Activated gamma-delta T cell treated with Interleukin-2 at 50 U/mL for 16 hours (primary cell): ENCODE data around the gene SON.
A peak's percentile ranks its signal among the peaks of the same experiment; 100 is the strongest.
"Not testable (repeated sequence)": the region's sequence is repeated elsewhere in the genome, so short reads cannot be mapped to it uniquely, and the experiment has no call there.

ENCODE experiments used
- DNase-seq: peaks from one replicate; pipeline ENCODE4 v3.0.0-alpha.2; 2020

The SON gene

GRCh38 chr21:33542640-33543504, at the start of gene SON:
SON (plus strand) TSS chr21:33543038; CDS start chr21:33543093, 55 bp downstream.
- DNase-seq: peak; percentile 97

DNA sequence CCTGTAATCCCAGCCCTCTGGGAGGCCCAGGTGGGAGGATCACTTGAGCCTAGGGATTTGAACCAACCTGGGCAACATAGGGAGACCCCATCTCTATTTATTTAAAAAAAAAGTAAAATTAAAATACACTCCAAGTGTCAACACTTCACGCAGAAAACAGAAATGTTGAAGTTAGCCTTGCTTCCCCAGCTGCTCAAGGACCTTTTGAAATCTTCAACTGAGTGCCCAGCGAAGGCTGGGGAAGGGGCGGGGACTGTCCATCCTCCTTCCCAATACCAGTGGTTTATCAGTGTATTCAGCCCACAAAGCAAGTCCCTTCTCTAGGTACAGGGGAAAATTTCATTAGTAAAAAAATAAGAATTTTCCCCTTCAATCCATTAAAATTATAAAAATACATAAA, 49.1 kb upstream of the SON start:
- no peak for DNase-seq

DNA sequence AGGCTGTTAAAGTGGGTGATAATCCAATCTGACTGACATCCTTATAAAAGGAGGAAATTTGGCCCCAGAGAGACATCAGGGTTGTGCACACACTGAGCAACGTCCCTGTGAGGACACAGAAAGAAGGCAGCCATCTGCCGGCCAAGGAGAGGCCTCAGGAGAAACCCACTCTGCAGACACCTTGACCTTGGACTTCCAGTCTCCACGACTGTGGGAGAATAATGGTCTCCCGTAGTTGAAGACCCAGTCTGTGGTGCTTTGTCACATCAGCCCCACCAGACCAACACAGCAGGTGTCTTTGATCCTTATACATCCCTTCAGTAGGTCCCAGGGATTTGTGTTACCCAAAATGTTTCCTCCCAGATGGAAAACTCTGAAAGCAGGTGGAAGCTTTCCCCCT, 47.1 kb upstream of the SON start:
- no peak for DNase-seq

DNA sequence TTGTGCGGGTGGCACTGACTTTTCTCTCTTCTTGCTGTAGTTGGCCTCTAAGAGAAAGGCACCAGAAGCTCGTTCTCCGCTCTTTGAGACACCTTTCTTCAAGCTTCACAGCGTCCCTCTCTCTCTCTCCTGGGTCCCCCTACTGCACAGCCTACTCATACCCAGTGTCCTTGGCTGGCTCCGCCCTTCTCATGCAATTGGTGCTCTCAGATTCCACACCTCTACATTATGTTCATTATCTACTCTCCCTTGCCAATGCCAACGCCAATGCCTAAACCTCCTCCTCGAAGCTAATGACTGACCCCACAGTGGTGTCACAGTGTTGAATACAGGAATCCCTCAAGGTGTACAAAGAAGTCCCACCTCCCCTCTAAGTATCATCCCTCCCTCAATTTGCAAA, 46.5 kb upstream of the SON start:
- DNase-seq: no peak

DNA sequence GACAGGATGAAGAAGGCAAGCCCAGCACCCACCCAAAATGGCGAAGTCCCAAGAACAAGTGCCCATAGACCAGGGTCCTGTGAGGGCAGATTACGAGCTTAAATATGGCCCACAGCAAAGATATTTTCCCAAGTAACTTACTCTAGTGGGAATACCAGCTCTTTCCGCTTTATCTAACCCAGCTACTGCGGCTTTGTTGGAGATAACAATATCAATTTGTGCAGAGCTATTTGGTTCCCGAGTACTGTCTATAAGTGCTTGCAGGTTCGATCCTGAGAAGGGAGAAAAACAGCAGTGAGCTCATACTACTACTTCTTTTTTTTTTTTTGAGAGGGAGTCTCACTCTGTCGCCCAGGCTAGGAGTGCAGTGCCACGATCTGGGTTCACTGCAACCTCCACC, 37.0 kb upstream of the SON start:
- no peak for DNase-seq

- DNase-seq: not testable (repeated sequence)
Observed at GRCh38 chr21:33507003-33507402, 35.8 kb upstream of the SON start.

- DNase-seq: no peak
Observed at GRCh38 chr21:33510826-33511225, 32.0 kb upstream of the SON start.

- DNase-seq: no peak
Observed at GRCh38 chr21:33511639-33512038, 31.2 kb upstream of the SON start.

DNA sequence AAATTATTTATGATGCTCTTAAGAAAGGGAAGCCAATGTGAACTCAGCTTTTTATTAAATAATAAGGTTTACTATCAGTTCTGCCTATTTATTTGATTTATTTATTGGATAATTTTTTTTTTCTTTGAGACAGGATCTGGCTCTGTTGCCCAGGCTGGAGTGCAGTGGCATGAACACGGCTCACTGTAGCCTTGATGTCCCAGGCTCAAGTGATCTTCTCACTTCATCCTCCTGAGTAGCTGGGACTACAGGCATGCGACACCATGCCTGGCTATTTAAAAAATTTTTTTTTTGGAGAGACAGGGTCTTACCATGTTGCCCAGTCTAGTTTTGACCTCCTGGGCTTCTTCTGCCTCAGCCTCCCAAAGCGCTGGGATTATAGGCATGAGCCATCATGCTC, 30.4 kb upstream of the SON start:
- DNase-seq: no peak

- DNase-seq: no peak
Observed at GRCh38 chr21:33514229-33514628, 28.6 kb upstream of the SON start.

DNA sequence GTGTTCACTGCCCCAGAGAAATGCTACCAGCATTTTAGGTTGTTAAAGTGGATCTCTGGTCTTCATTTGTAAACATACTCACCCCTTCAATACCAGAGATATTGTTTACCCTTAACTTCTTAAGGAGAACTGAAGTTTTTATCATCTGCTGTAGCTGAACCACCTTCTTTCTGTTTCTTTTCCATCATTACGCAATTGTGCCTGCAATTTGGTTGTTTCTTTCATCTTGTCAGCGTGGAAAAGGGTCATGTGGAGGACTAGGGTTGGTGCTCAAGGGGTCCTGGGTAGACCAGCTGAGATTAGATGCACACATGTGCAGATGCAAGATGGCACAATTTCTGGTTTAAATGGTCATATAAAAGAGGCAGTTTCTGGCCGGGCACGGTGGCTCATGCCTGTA, 23.9 kb upstream of the SON start:
- no peak for DNase-seq

DNA sequence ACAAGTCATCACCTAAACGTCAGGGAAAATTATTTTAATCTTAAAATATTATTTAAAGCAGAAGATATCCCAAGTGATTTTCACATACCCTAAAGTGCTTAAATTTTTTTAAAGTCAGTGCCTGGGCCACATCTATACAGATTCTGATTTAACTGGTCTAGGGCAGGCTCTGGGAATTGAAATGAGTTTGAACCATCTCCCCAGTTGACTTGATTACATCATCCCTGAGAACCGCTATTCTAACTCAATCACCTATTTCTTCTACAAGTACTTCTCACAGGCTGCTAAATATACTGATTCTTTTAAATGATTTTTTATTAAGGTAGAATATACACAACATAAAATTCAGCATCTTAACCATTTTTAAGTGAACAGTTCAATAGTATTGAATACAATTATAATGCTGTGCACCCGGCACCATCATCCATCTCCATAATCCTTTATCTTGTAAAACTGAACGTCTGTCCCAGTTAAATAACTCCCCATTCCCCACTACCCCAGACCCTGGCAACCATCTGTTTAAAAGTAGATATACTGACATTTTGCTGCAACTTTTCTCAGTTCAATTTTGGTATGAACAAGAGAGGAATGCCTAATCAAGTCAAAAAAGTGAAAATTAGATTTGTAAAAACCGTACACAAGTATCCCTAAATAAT, 20.4 kb upstream of the SON start:
- DNase-seq: no peak

DNA sequence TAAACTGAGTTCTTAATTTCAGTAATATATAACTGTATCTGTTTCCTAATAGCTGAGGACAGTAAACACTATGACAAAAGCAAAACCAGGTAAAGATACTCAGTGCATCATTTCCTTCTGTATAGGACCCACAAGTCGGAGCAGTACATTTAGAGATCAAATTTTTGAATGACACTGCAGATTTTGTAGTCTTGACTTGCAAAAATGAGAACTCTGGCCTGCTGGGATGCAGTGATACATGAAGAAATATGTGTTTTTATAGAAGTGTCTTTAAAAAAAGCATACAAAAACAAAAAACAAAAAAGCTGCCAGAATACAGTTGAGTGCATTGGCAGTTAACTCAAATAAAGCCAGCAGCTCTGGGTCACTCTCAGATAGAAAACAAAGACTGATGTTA, 19.9 kb upstream of the SON start:
- no peak for DNase-seq

DNA sequence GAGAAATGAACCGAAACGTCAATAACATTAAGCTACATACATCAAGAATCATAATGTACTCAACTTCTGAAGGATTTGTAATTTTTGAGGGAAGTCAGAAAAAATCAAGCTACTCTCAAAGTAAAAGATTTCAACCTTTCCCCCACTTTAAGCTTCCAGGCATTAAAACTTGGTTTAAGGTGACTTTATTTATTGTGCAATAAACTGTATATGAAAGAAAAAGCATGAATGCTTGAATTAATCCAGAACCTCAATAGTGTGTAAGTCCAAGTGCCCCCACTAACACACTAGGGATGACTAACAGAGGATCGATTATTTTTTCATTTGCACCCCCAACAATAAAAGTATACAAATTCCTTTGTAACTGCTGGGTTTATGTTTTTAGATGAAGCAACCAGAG, 11.8 kb upstream of the SON start:
- no peak for DNase-seq

DNA sequence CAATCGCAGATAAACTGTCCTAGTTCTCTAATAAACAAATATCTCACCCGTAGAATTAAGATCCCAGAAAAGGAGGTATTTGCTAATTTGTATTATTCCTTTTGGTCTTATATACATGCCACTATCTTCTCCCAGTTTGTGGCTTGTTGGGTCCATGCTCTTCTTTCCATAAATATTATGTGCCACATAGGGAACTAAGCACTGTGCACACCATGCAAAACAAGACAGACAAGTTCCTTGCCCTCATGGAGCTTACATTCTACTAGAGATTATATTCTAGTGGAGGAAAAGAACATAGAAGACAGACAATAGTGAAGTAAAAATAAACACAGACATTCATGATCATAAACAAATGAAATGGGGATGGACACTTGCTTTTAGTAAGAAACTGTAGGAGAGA, 5.6 kb upstream of the SON start:
- no peak for DNase-seq

DNA sequence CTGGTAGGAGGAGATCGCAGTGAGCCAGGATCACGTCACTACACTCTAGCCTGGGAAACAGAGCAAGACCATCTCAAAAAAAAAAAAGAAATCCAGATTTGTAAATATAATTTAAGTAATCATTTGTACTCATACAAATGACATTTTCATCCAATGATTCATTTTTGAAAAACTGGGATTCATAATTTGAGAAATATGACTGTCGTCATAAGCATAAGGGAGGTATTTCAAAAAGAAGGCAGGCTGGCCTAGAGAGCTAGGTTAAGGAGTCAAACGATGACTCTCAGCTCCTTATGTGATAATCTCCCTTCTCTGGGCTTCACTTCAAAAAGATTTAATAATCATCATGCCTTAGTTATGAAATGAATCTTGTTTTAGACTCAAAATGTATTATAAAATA, 3.2 kb upstream of the SON start:
- DNase-seq: no peak

GRCh38 chr21:33540711-33541104, 2.1 kb upstream of the SON start:
- no peak for DNase-seq

DNA sequence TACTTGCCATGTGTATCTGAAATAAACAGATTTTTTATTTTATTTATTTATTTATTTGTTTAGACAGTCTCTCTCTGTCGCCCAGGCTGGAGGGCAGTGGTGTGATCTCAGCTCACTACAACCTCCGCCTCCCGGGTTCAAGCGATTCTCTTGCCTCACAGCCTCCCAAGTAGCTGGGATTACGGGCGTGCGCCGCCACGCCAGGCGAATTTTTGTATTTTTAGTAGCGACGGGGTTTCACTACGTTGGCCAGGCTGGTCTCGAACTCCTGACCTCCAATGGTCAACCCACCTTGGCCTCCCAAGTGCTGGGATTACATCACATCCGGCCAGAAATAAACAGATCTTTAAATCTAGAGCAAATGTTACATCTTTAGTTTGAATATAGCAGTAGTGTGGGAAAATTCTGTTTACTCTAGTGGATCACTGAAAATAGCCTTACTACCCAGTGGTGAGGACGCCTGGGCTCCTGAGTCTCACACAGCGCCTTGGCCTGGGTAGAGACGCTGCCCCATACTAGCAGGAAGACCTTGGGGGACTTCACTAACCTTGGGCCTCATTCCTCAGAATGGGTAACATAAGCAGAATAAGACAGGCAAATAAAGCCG, 1.6 kb upstream of the SON start:
- DNase-seq: no peak

DNA sequence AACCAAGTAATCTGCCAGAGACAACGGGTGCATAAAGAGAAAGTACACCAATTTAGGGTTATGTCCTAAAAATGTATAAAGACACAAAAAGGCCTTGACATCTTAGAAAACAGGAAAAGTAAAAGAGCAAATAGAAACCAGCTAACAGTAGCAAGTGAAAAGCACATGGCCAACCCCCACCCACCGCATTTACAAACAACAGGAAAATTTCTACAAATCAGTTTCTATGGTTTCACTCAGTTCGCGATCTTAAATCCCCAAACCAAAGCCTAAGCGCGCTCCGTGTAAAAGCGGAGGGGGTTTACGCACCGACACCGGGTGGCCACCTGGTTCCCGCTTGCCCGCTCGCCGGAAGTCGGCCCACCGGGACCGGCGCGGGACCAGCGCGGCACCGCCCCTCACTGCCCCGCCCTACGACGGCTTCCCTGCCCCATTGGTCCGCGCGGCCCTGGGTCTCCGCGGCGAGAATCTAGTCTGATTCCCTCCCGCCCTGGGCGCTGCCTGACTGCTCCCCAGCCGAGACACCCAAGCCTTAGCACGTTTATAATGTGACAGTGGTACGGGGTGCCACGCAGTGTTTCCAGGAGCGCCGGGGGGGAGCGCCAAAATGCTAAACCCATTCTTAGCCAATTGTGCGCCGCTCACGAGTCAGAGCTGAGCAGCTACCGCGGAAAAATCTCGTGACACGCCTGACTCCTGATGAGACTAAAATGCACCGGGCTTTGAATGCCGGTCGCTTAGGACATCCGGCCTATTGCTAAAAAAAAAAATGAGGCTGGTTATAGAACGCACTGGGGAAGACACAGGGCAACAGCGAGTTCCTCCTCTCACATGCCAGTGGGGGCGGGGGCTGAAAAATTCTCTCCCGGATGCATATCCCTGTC, 840 bp upstream of the SON start, which contains the start of gene GART:
TSS of gene GART (minus strand) at position 362 of the 884 bp plus-strand sequence. CDS start 2,802 bp downstream, outside the sequence.
- peak; percentile 79 for DNase-seq

DNA sequence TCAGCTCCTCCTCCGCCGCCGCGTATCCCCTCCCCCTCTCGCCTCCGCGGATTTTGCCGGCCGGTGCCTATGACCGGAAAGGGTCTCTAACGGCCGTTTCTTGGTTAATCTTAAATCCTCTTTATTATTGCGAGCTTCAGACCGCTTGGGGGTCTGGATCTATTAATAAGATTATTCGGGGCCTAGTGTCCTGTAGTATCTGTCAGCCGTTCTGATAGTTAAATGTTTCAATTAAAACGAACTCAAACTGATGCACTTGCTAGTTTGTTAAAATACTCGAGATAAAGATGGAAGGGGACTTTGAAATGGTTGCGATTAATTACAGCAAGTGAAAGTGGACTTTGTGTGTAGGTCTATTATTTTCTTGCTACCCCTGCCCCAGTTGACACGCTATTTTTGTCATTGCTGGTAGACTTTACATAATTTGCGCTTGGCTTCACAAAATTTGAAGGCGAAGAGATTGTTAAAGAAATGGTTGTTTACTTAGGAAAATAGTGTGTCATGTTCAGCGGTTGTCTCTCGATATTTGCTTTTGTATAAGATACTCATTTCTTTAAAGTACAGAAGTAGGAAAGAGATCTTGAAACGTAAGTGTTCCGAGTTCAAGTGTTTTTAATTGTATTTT, 779 bp downstream of the SON start:
- peak; percentile 56 for DNase-seq

GRCh38 chr21:33544451-33545195, 1.8 kb downstream of the SON start:
- DNase-seq: no peak

- DNase-seq: no peak
Observed at GRCh38 chr21:33546086-33546485, 3.2 kb downstream of the SON start.
